ENCODE results near the gene CYP4F3. TPM values are rescaled to one million over a fixed set of nuclear protein-coding genes. Genes with fewer than 3 reads are reported as not detected.
A peak's percentile ranks its signal among the peaks of the same experiment; 100 is the strongest.

CYP4F3 gene
- total and polyA plus RNA-seq, 2 of the 13 experiments (the other 11 are each of a cell fraction or from before 2014, with no cell fraction given), result 17.8 to 22.8 TPM

DNA sequence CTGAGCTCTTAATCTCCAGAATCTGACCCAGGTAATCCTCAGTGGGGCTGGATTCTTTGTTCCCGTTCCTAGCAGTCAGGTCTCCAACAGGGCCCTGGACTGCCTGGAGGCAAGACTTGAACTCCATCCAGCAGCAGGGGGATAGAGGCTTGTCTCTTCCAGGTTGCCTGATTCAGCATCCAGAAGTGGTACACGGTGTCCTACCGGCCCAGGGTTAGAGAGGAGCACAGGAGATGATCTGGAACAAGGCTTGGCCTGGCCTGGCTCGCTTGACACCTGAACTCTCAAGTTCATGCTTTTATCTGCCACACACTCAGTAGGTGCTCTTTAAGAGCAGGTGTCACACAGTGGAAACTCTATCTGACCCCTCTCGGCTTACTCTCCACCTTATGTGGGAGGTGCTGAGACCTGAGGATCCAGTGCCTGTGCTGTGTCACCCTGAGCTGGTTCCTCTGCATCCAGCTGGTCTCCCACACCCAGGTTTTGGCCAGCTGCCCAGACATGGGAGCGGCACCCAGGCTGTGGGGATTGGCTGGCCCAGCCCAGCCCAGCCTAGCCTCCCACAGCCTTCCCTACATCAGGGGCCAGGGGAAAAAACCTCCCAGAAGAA is at the start of gene CYP4F3 (continued):
- TF ChIP-seq ZNF337 (CRISPR knock-in tag; IDR thresholded peaks at IDR 0.05; ENCODE audit: borderline replicate concordance, low read depth) (no peak), NCOA2 (CRISPR knock-in tag; IDR thresholded peaks at IDR 0.05) (no peak), ZNF496 (CRISPR knock-in tag; IDR thresholded peaks at IDR 0.05; ENCODE audit: insufficient replicate concordance) (no peak), NFKB2 (CRISPR knock-in tag; IDR thresholded peaks at IDR 0.05; ENCODE audit: borderline replicate concordance) (no peak), MAFK (conservative IDR thresholded peaks at IDR 0.05 in 1 of 2, IDR thresholded peaks at IDR 0.05 in 1 of 2; ENCODE audit: low read length in 2 of 2) (peak in 1 of 2 experiments; percentile 11; a peak in 1 of 4 replicates), ZNF225 (CRISPR knock-in tag; IDR thresholded peaks at IDR 0.05) (no peak), EP300 (IDR thresholded peaks at IDR 0.05; ENCODE audit: low read depth in 2 of 2, low read length in 2 of 2) (peak in 1 of 2 experiments; percentile 46; a peak in 2 of 4 replicates), EP300 (CRISPR knock-in tag; IDR thresholded peaks at IDR 0.05; ENCODE audit: borderline replicate concordance) (no peak), ZNF260 (CRISPR knock-in tag; IDR thresholded peaks at IDR 0.05; ENCODE audit: borderline replicate concordance, low read depth) (no peak), HNRNPUL1 (IDR thresholded peaks at IDR 0.05; ENCODE audit: low read depth, low read length) (no peak), ZNF615 (CRISPR knock-in tag; IDR thresholded peaks at IDR 0.05; ENCODE audit: borderline replicate concordance) (no peak), ZNF547 (CRISPR knock-in tag; IDR thresholded peaks at IDR 0.05) (no peak), AGO1 (IDR thresholded peaks at IDR 0.05; ENCODE audit: low read depth, low read length, poor library complexity, severe bottlenecking) (no peak), SALL2 (CRISPR knock-in tag; IDR thresholded peaks at IDR 0.05) (no peak), ZNF441 (CRISPR knock-in tag; IDR thresholded peaks at IDR 0.05; ENCODE audit: borderline replicate concordance) (no peak)
- TF ChIP-seq, protein P1, sequence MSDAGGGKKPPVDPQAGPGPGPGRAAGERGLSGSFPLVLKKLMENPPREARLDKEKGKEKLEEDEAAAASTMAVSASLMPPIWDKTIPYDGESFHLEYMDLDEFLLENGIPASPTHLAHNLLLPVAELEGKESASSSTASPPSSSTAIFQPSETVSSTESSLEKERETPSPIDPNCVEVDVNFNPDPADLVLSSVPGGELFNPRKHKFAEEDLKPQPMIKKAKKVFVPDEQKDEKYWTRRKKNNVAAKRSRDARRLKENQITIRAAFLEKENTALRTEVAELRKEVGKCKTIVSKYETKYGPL (CRISPR knock-in tag; IDR thresholded peaks at IDR 0.05), result no peak
- TF ChIP-seq, protein P2, sequence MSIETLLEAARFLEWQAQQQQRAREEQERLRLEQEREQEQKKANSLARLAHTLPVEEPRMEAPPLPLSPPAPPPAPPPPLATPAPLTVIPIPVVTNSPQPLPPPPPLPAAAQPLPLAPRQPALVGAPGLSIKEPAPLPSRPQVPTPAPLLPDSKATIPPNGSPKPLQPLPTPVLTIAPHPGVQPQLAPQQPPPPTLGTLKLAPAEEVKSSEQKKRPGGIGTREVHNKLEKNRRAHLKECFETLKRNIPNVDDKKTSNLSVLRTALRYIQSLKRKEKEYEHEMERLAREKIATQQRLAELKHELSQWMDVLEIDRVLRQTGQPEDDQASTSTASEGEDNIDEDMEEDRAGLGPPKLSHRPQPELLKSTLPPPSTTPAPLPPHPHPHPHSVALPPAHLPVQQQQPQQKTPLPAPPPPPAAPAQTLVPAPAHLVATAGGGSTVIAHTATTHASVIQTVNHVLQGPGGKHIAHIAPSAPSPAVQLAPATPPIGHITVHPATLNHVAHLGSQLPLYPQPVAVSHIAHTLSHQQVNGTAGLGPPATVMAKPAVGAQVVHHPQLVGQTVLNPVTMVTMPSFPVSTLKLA (IDR thresholded peaks at IDR 0.05), result no peak
- TF ChIP-seq, protein P3, sequence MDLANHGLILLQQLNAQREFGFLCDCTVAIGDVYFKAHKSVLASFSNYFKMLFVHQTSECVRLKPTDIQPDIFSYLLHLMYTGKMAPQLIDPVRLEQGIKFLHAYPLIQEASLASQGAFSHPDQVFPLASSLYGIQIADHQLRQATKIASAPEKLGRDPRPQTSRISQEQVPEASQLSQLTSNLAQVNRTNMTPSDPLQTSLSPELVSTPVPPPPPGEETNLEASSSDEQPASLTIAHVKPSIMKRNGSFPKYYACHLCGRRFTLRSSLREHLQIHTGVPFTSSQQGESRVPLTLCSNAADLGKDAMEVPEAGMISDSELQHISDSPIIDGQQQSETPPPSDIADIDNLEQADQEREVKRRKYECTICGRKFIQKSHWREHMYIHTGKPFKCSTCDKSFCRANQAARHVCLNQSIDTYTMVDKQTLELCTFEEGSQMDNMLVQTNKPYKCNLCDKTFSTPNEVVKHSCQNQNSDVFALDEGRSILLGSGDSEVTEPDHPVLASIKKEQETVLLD (CRISPR knock-in tag; IDR thresholded peaks at IDR 0.05; ENCODE audit: low read depth), result no peak
- TF ChIP-seq, protein P4, sequence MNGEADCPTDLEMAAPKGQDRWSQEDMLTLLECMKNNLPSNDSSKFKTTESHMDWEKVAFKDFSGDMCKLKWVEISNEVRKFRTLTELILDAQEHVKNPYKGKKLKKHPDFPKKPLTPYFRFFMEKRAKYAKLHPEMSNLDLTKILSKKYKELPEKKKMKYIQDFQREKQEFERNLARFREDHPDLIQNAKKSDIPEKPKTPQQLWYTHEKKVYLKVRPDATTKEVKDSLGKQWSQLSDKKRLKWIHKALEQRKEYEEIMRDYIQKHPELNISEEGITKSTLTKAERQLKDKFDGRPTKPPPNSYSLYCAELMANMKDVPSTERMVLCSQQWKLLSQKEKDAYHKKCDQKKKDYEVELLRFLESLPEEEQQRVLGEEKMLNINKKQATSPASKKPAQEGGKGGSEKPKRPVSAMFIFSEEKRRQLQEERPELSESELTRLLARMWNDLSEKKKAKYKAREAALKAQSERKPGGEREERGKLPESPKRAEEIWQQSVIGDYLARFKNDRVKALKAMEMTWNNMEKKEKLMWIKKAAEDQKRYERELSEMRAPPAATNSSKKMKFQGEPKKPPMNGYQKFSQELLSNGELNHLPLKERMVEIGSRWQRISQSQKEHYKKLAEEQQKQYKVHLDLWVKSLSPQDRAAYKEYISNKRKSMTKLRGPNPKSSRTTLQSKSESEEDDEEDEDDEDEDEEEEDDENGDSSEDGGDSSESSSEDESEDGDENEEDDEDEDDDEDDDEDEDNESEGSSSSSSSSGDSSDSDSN (CRISPR knock-in tag; IDR thresholded peaks at IDR 0.05), result no peak
- TF ChIP-seq, protein P5, sequence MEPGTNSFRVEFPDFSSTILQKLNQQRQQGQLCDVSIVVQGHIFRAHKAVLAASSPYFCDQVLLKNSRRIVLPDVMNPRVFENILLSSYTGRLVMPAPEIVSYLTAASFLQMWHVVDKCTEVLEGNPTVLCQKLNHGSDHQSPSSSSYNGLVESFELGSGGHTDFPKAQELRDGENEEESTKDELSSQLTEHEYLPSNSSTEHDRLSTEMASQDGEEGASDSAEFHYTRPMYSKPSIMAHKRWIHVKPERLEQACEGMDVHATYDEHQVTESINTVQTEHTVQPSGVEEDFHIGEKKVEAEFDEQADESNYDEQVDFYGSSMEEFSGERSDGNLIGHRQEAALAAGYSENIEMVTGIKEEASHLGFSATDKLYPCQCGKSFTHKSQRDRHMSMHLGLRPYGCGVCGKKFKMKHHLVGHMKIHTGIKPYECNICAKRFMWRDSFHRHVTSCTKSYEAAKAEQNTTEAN (CRISPR knock-in tag; conservative IDR thresholded peaks at IDR 0.05), result no peak
- TF ChIP-seq, protein P6, sequence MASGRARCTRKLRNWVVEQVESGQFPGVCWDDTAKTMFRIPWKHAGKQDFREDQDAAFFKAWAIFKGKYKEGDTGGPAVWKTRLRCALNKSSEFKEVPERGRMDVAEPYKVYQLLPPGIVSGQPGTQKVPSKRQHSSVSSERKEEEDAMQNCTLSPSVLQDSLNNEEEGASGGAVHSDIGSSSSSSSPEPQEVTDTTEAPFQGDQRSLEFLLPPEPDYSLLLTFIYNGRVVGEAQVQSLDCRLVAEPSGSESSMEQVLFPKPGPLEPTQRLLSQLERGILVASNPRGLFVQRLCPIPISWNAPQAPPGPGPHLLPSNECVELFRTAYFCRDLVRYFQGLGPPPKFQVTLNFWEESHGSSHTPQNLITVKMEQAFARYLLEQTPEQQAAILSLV (CRISPR knock-in tag; IDR thresholded peaks at IDR 0.05; ENCODE audit: borderline replicate concordance), result no peak

Data from HepG2 (cell line).